ENCODE measurements around the gene SDF2L1.
"Not testable (repeated sequence)": the region's sequence is repeated elsewhere in the genome, so short reads cannot be mapped to it uniquely, and the experiment has no call there.

SDF2L1 gene, protein sequence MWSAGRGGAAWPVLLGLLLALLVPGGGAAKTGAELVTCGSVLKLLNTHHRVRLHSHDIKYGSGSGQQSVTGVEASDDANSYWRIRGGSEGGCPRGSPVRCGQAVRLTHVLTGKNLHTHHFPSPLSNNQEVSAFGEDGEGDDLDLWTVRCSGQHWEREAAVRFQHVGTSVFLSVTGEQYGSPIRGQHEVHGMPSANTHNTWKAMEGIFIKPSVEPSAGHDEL

DNA sequence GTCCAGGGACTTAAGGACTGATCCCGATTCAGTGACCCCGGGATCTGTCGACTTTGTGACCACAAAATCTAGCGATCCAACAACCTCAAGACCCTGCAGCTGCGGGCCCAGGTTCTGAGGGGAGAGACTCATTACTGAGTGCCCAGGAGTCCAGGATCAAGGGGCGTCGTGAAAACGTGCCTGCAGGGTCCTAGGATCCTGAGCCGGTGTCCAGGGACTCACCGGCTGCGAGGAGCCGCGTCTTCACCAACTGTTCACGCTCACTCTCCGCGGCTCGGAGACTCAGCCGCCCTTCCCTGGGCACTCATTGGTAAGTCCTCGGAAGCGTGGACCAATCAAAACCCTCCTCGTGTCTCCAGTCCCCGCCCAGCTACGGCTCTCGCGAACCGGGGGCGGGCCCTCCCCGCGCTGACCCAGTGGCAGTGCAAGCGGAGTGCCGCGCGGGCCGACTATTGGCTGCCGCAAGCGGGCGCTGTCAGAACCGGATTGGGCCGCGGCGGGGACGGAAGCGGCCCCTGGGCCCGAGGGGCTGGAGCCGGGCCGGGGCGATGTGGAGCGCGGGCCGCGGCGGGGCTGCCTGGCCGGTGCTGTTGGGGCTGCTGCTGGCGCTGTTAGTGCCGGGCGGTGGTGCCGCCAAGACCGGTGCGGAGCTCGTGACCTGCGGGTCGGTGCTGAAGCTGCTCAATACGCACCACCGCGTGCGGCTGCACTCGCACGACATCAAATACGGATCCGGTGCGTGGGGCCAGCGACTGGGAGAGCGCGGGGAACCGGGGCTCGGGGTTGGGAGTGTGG, at the start of gene SDF2L1:
Gene SDF2L1 (plus strand): TSS at position 514 of the 795 bp plus-strand sequence. CDS start 35 bp downstream, at position 549.
- peak; percentile 61 for FAIRE-seq

DNA sequence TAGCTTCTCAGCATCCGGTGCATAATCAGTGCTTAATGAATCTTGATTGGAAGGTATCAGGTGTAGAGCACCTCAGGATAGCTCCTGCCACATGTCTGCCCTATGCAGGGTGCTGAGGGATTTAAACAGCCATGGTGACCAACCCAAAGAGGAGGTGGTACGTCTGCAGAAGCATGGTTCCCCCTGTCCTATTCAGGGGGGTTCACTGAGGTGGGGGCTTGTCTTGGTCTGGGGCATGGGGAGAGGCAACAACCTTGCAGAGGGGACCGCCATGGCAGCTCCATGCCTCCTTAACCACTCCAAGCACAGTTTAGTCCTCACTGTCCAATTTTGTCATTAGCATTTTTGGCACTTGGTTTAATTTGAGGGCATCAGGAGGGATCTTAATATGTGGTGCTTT, 49.7 kb upstream of the SDF2L1 start:
- FAIRE-seq: no peak

DNA sequence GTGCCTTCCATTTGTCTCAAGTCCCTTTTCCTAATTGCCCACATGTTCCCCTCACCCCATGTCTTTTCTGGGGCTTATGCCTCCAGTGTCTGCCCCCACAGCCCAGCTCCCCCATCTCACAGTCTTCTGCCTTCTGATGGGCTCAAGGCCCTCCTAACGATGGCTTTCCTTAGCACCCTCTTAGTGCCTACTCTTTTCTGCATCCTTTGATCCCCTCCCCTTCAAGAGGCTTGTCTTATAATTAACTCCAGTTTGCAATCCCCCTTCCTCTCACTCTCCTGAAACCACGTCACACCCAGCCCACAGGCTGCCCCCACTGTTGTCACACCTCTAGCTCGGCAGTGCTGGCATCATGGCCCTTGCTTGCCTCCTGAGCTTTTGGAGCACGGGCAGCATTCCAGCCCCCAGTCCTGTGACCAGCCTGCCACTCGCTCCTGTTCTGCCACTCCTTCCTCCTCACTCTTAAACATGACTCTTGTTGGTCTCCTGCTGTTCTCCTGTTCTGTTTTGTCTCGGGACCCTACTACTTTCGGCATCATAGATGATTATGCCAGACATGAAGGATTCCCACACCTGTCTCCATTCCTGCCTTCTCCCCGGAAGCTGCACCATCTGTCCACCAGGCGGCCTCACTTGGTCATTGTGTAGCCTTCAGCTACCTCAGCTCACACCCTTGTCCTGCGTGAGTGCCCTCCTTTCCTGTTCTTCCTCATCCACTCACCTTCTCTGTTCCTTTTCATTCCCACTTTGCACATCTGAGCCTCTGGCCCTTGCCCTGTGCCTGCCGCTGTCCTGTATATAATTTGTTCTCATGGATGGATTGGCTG, 48.5 kb upstream of the SDF2L1 start:
- no peak for FAIRE-seq

GRCh38 chr22:21594865-21595452, 47.1 kb upstream of the SDF2L1 start:
- no peak for FAIRE-seq

- not testable (repeated sequence) for FAIRE-seq
Observed at GRCh38 chr22:21596356-21597135, 45.6 kb upstream of the SDF2L1 start.

- no peak for FAIRE-seq
Observed at GRCh38 chr22:21598302-21598701, 43.8 kb upstream of the SDF2L1 start.

- FAIRE-seq: no peak
Observed at GRCh38 chr22:21599053-21599893, 42.8 kb upstream of the SDF2L1 start.

- FAIRE-seq: no peak
Observed at GRCh38 chr22:21602579-21602978, 39.5 kb upstream of the SDF2L1 start.

DNA sequence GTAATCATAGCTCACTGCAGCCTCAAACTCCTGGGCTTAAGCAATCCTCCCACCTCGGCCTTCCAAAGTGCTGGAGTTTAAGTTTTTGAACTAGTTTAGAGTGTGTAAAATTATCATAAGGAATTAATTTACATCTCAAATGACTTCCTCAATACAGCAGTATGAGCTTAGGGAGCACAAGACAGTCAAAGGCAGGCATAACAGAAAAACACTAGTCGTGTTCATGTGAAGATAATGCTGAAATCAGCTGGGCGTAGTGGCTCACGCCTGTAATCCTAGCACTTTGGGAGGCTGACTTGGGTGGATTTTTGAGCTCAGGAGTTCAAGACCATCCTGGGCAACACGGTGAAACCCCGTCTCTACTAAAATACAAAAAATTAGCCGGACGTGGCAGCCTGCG, 38.1 kb upstream of the SDF2L1 start:
- FAIRE-seq: no peak

GRCh38 chr22:21605887-21606564, 36.1 kb upstream of the SDF2L1 start:
- no peak for FAIRE-seq

DNA sequence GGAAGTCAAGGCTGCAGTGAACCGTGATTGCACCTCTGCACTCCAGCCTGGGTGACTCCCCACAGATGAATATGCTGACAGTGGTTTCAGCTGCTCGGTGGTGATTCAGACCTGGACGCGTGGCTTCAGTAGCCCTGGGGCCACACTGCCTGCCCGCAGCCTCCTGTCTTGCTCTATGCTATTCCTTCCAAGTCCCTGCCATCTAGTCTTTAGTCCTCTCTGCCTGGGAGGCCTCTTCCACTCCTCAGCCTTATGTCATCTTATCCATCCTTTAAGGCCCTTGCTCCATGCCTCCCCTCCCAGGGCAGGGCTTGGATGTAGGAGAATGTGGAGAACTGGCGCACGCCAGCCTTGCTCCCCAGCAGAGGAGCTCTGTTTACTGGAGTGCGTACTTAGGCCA, 35.3 kb upstream of the SDF2L1 start:
- no peak for FAIRE-seq

GRCh38 chr22:21609556-21610157, 32.4 kb upstream of the SDF2L1 start:
- FAIRE-seq: not testable (repeated sequence)

- FAIRE-seq: no peak
Observed at GRCh38 chr22:21611210-21611977, 30.7 kb upstream of the SDF2L1 start.

DNA sequence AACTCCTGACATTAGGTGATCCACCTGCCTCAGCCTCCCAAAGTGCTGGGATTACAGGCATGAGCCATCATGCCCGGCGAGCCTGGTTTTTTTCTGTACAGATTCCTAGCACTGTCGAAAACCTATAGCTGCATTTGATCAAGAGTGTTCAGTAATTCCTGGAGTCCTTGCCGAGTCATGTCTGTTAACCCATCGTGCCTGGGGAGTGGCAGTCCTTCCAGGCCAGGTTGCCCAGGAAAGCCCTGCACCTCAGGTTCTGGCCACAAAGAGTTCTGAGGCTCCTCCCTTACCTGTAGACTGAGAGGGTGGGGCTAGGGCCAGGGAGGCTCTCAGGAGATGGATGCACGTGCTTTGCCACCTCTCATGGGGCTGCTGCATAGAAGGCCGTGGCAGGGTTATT, 29.2 kb upstream of the SDF2L1 start:
- no peak for FAIRE-seq

- no peak for FAIRE-seq
Observed at GRCh38 chr22:21613553-21614233, 28.4 kb upstream of the SDF2L1 start.

GRCh38 chr22:21615731-21616130, 26.4 kb upstream of the SDF2L1 start:
- FAIRE-seq: no peak

DNA sequence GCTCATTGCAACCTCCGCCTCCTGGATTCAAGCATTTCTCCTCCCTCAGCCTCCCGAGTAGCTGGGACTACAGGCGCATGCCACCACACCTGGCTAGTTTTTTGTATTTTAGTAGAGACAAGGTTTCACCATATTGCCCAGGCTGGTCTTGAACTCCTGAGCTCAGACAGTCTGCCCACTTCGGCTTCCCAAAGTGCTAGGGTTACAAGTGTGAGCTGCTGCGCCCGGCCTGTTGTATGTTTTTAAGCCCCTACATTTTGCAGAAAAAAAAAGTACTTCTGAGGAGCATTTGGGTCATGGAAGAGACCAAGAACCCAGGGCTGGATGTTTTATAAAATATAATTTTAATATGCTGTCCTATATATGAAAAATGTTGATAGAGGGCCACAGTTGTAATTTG, 24.8 kb upstream of the SDF2L1 start:
- not testable (repeated sequence) for FAIRE-seq

DNA sequence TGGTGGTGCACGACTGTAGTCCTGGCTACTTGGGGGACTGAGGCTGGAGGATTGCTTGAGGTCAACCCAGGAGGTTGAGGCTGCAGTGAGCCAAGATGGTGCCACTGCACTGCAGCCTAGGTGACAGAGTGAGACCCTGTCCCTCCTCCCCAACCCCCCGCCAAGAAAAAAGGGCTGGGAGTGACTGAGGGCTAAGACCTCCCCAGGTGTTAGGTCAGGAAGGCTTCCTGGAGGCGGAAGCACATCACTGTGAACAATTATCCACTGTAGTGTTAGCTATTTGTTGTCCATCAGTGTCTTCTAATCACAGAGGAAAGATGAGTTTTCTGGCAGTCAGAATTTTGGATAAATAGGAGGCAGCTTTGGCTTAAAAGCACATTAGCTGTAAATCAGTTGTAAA, 21.1 kb upstream of the SDF2L1 start:
- no peak for FAIRE-seq

Measured in islet of Langerhans (tissue), 1 donor.